ENCODE data around the gene PSPN.

PSPN gene

DNA sequence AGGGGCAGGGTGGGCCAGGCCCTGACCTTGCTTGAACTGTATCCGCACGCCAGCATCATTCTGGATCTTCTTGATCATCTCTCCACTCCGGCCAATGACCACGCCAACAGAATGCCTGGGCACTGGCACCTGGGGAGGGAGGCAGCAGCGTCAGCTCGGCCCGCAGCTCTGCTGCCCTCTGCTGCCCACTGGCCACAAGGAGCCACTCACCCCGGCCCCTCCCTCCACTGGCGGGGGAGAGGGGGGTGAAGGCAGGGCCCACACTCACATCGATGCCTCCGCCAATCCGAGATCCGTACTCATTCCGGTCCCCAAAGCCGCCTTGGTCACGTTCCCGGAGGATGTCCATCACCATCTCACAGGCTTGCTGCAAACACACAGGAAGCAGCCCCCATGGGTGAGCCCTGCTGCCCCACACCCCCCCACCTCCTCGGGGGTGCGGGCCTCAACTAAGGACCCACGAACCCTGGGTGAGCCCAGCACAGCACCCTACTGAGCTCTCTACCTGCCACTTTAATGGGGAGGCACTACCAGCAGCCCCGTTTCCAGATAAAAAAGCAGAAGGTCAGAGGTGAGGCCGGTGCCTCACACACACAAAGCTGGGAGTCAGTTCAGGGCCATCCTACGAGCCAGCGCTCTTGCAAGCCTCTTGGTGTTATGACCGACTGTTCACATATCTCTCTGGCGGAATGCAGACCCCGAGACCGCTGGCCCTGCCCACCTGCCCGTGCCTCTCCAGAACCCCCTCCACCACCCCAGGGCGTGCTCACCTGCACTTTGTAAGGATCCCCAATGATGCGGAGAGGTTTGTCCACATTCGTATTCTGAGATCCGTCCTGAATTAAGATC lies 42.2 kb upstream of the PSPN start:
- TF ChIP-seq, protein P1, sequence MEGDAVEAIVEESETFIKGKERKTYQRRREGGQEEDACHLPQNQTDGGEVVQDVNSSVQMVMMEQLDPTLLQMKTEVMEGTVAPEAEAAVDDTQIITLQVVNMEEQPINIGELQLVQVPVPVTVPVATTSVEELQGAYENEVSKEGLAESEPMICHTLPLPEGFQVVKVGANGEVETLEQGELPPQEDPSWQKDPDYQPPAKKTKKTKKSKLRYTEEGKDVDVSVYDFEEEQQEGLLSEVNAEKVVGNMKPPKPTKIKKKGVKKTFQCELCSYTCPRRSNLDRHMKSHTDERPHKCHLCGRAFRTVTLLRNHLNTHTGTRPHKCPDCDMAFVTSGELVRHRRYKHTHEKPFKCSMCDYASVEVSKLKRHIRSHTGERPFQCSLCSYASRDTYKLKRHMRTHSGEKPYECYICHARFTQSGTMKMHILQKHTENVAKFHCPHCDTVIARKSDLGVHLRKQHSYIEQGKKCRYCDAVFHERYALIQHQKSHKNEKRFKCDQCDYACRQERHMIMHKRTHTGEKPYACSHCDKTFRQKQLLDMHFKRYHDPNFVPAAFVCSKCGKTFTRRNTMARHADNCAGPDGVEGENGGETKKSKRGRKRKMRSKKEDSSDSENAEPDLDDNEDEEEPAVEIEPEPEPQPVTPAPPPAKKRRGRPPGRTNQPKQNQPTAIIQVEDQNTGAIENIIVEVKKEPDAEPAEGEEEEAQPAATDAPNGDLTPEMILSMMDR (IDR thresholded peaks at IDR 0.05), result peak; percentile 57
- TF ChIP-seq ZFX (IDR thresholded peaks at IDR 0.05; ENCODE audit: borderline replicate concordance), result no peak
- H3K27ac ChIP-seq, result no peak overlapping the region

DNA sequence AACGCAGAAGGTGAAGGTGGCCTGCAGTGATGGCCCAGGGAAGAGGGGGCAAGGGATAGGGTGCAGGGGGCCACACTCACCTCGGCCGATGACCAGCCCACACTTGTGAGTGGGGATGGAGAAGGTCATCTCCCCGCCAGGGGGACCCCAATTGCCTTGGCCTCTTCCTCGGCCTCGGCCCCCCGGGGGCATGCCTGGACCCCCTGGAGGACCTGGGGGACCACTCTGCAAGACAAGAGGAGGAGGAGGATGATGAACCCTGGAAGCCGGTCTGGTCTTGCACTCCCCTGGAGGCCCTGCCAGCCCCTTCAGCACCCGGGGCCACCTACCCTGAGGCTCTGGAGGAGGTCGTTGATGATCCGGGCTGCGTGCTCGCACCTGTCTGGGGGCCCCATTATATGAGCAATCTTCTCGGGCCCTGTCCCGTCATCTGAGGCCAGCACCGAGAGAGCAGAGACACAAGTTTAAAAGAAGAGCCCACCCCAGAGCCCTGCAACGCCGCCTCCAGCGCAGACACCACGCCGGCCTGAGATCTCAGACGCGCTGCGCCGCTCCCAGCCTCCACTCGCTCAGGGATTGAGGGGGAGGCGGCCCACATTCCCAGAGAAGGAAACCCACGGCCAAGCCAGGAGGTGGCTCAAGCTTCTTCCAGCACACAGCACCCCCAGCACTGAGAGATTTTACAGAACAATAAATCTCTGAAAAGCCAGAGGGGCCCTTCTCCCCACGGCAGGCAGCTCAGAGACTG lies 41.1 kb upstream of the PSPN start:
- TF ChIP-seq, protein P1 (IDR thresholded peaks at IDR 0.05), result no peak
- TF ChIP-seq ZFX (IDR thresholded peaks at IDR 0.05; ENCODE audit: borderline replicate concordance), result no peak
- no peak overlapping the region for H3K27ac ChIP-seq

DNA sequence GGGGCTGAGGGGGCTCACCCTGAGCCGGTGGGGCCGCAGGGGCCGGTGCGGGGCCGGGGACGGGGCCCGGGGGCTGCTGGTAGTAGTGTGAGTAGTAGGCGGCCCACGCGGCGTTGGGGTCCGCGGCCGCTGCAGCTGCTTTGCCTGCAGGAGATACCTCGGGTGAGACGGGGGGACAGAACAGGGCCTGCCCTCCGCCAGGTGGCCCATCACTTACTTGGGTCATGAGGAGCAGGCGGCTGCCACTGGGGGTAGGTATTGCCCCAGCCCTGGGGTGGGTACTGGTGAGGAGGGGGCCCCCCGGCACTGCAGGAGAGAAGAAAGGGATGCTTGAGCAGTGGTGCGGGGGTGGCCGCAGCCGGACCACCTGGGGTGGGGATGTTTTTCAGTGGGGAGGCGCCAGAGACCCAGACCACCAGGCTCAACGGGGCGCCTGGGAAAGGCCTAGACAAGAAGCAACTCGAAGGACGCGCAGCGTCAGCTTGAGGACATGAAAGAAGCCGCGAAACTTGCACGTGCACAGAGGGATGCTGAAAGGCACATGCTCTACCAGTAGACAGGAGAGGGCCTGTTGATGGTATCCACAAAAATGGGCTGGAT lies 40.0 kb upstream of the PSPN start:
- no peak overlapping the region for H3K27ac ChIP-seq
- TF ChIP-seq, protein P1 (IDR thresholded peaks at IDR 0.05), result no peak
- no peak for TF ChIP-seq ZFX (IDR thresholded peaks at IDR 0.05; ENCODE audit: borderline replicate concordance)

DNA sequence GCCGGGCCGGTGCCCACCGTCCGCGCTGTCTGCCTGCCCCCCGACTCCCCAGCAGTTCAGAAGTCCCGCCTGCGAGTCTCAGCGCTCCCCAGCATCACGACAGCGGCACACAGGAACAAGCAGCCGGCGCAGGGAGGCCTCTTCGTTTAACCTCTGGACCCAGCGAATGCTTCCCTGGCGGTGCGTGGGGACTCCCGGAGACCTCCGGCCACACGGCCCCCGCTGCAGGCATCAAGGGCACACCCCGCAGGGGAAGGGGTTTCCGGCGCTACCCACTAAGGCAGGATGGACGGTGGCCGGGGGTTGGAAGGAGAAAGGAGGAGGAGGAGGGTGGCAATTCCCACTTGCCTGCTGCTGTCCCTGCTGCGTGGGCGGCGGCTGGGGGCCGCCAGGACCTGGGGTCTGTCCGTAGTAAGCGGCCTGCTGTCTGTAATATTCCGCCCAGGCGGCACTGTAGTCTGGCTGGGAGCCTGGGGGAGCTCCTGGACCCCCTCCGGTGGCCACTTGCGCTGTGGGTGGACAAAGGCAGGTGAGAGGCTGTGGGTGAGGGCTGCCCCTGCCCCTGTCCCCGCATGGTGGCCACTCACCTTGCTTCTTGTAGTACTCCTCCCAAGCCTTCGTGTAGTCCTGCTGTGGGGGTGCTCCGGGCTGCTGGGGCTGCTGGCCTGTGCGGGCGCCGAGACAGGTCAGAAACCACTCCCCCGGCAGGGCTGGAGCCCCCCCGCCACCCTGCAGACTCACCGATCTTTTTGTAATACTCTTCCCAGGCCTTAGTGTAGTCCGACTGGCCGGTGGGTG lies 39.3 kb upstream of the PSPN start:
- TF ChIP-seq ZFX (IDR thresholded peaks at IDR 0.05; ENCODE audit: borderline replicate concordance), result no peak
- TF ChIP-seq, protein P1 (IDR thresholded peaks at IDR 0.05), result no peak

DNA sequence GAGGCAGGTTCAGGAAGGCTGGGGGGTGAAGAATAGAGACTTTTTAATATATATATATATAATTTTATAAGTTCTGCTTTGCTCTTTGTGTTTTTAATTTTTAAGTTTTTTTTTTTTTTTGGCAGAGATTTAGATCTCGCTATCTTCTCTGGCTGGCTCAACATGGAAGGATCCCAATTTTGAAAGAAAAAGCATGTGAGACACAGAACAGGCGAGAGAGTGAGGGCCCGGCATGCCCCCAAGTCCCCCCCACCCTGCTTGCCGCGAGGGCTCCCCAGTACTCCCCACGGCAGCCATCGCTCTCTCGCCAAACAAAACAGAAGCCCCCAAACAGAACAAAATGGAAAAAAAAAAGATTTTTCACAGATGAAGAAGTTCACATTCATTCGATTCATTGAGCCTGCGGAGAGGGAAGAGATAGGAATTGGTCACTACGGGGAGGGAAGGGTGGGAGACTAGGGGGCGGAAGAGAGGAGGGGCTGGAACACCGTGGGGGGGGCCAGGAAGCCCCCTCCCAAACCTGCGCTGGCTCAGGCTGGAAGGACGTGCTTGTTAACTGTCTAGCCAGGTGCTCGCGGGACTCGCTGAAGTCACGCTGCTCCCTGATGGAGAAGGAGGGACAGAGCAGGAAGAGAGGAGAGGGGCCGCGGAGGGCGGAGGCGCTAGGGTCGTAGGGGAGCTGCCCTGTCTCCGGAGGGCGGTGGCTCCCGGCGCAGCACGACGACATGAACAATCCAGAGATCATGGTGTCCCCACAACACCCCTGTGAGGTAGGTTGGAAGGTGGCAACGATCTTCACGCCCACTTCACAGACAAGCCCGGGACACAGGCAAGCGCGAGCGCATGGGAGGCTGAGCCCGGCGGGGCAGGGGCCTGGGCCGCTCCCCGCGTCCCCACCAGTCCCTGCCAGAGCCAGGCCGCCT lies 38.2 kb upstream of the PSPN start:
- no peak overlapping the region for H3K27ac ChIP-seq
- TF ChIP-seq ZFX (IDR thresholded peaks at IDR 0.05; ENCODE audit: borderline replicate concordance), result no peak
- TF ChIP-seq, protein P1 (IDR thresholded peaks at IDR 0.05), result no peak

More for the DNA sequence above, 39.3 kb upstream of the PSPN start:
- H3K27ac ChIP-seq, result no peak overlapping the region

DNA sequence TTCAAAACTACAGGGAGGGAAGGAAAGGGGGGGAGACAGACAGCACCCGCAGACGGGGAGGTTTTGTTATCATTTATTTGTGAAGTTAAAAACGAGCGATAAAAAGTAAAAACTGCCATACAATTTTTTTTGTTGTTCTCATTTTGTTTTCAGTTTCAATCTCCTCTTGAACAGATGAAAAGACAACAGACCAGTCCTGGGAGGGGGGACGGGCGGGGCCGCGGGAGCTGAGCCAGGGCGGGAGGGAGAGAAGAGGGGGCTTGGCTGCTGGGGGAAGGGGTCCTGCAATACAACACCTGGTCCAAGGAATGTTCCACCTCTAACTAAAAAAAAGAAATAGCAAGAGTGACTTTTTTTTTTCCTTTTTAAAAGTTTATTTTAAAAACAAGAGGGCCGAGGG lies 37.6 kb upstream of the PSPN start:
- no peak for TF ChIP-seq ZFX (IDR thresholded peaks at IDR 0.05; ENCODE audit: borderline replicate concordance)
- TF ChIP-seq, protein P1 (IDR thresholded peaks at IDR 0.05), result no peak
- no peak overlapping the region for H3K27ac ChIP-seq

Data from 22Rv1 (cell line).